A549 treated with Mapracorat at 1 μM for 4 hours (cell line): ENCODE measurements around the gene IMPG2. TPM values are rescaled to one million over a fixed set of nuclear protein-coding genes. Genes with fewer than 3 reads are reported as not detected.

Experiments
- total RNA-seq: library from RNA; stranded (reverse); fragments of 200-300 nt; extraction: Qiagen RNA extraction; gene quantifications from 5 replicates; pipeline ENCODE4 v1.2.3, GENCODE V29; 2022

The IMPG2 gene
- total RNA-seq = 0.01 to 0.02 TPM (median 0.02 TPM) in 3 of 5 replicates, not detected in the others

GRCh38 chr3:101320475-101320874 lies at the start of gene IMPG2:
Gene IMPG2 (minus strand): TSS chr3:101320575. CDS start chr3:101320372, 203 bp downstream.

Other genes starting within 250 kb of the IMPG2 start
- 1.5 to 2.8 TPM (median 2.5 TPM) in 5 replicates for gene SENP7, start 192.6 kb upstream of the IMPG2 start, total RNA-seq
- gene TRMT10C, start 241.3 kb upstream of the IMPG2 start, total RNA-seq = 30.4 to 32.8 TPM (median 32.4 TPM) in 5 replicates